DMS153 treated with DMSO at 0.1 percent for 48 hours (cell line): ENCODE measurements around the gene FAM120A.

ENCODE experiments used
- DNase-seq: peaks from one replicate; lab custom pipeline; 2025; ENCODE audit not compliant: unreplicated experiment; lab: John Stamatoyannopoulos, UW

The FAM120A gene

GRCh38 chr9:93447655-93448054 lies 3.8 kb upstream of the FAM120A start:
- no peak for DNase-seq

- DNase-seq: no peak
Observed at GRCh38 chr9:93451849-93452709, 594 bp downstream of the FAM120A start.

GRCh38 chr9:93452710-93453046 lies 1.2 kb downstream of the FAM120A start:
- DNase-seq: no peak

GRCh38 chr9:93453047-93453914 lies 1.8 kb downstream of the FAM120A start, which contains the start of gene FAM120AOS:
Gene FAM120AOS (minus strand): TSS chr9:93453581. CDS start chr9:93452709, 872 bp downstream.
- DNase-seq: peak; percentile 97

- DNase-seq: no peak
Observed at GRCh38 chr9:93456022-93456421, 4.5 kb downstream of the FAM120A start.

GRCh38 chr9:93456504-93456903 lies 5.0 kb downstream of the FAM120A start:
- no peak for DNase-seq

GRCh38 chr9:93457006-93457405 lies 5.5 kb downstream of the FAM120A start:
- DNase-seq: no peak

- DNase-seq: no peak
Observed at GRCh38 chr9:93458712-93459111, 7.2 kb downstream of the FAM120A start.

GRCh38 chr9:93459432-93459847 lies 8.0 kb downstream of the FAM120A start:
- DNase-seq: no peak

- no peak for DNase-seq
Observed at GRCh38 chr9:93460689-93461413, 9.4 kb downstream of the FAM120A start.

GRCh38 chr9:93461414-93461743 lies 9.9 kb downstream of the FAM120A start:
- no peak for DNase-seq

GRCh38 chr9:93461821-93462220 lies 10.3 kb downstream of the FAM120A start:
- DNase-seq: no peak

GRCh38 chr9:93463638-93464248 lies 12.3 kb downstream of the FAM120A start:
- DNase-seq: no peak

GRCh38 chr9:93464395-93464794 lies 12.9 kb downstream of the FAM120A start:
- no peak for DNase-seq

- no peak for DNase-seq
Observed at GRCh38 chr9:93464876-93465275, 13.4 kb downstream of the FAM120A start.

- no peak for DNase-seq
Observed at GRCh38 chr9:93465855-93466254, 14.4 kb downstream of the FAM120A start.

GRCh38 chr9:93466416-93467061 lies 15.1 kb downstream of the FAM120A start:
- no peak for DNase-seq

- no peak for DNase-seq
Observed at GRCh38 chr9:93467062-93467416, 15.6 kb downstream of the FAM120A start.

GRCh38 chr9:93467462-93467861 lies 16.0 kb downstream of the FAM120A start:
- DNase-seq: no peak

GRCh38 chr9:93468763-93469456 lies 17.4 kb downstream of the FAM120A start:
- DNase-seq: no peak
